ENCODE measurements around the gene ZNF615. TPM values are rescaled to one million over a fixed set of nuclear protein-coding genes. Genes with fewer than 3 reads are reported as not detected.
"Not testable (repeated sequence)": the region's sequence is repeated elsewhere in the genome, so short reads cannot be mapped to it uniquely, and the experiment has no call there.

Gene ZNF615
- 10.2 and 11.4 TPM in 2 replicates for total RNA-seq (2021)
- Bru-seq, nascent RNA: percentile 67 among the genes with signal in this experiment
- percentile 77 among the genes with signal in this experiment for BruChase-seq, experiment 1, labeled RNA remaining after a 2-hour chase
- percentile 60 among the genes with signal in this experiment for BruChase-seq, experiment 2, labeled RNA remaining after a 6-hour chase
- long read RNA-seq, full-length matches to known transcripts: 1 of 2 reads
- long read RNA-seq, partial matches to known transcripts: 1 of 2 reads
- long read RNA-seq, other reads (novel, unspliced or antisense): 0 of 2 reads

DNA sequence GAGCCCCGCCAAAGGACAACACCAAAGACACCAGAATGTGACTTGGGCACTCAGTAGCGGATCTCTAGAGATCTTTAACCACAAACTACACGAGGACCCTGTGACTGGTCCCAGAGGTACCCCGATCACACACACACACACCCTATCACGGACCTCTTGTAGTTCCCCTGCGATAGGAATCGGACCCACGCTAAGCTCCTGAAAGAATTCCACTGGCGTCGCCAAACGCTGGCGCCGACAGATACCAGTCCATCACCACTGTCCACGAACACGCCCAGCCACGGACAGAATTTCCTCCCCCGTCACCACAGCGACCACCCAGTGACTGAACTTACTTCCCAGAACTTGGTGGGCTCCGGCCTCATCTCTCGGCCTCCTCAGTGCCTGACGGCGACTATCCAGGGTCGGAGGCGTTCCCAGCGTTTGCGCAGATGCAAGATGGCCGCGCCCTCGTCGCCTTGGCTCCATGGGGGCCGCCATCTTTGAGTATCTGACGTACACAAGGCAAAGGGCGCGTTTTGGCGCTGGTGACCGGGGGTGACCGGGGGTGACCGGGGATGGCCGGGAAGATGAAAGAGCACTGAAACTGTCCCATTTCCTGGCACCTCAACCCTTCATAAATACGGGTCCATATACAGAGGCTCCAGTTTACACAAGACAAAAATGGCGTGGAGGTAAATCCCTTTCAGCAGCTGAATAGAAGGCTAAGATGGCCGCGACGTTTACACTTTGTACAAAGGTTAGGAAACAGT lies at the start of gene ZNF615:
Gene ZNF615 (minus strand): TSS at position 406 of the 752 bp plus-strand sequence. CDS start 4,500 bp downstream, outside the sequence.
- Histone ChIP-seq H3K4me3 (ENCODE audit: low read depth, low read length, poor library complexity, severe bottlenecking) (peak within 1 kb of the TSS; percentile 69), H3K36me3 (ENCODE audit: insufficient read depth, low read length, poor library complexity, severe bottlenecking) (peaks cover 16% of the 10 kb centered on the region), H3K27ac (ENCODE audit: low read depth, low read length, poor library complexity, severe bottlenecking) (peak within 1 kb of the TSS; percentile 72), H3K9me3 (ENCODE audit: low read depth, low read length, poor library complexity, severe bottlenecking) (peaks cover 29% of the 10 kb centered on the region), H3K27me3 (replicated peaks; ENCODE audit: insufficient read depth, low read depth, low read length, poor library complexity) (no peaks in the 10 kb centered on the region), H3K4me1 (ENCODE audit: insufficient read depth, low read length, poor library complexity, severe bottlenecking) (no peaks in the 10 kb centered on the region)
- BruUV-seq (replicated peaks): no TSS peak
- peak; percentile 91 for DNase-seq (ENCODE audit: low spot score)
- POLR2A ChIA-PET (ENCODE audit: low non-redundant PET): no interaction called here
- CTCF ChIA-PET: interaction anchor here (0.5 kb wide), 1 partner anchor 649 kb away, joined by 3 read pairs; no protein-coding TSS in a partner anchor
- no peak for TF ChIP-seq CTCF (conservative IDR thresholded peaks at IDR 0.05; ENCODE audit: low read depth, low read length)
- no peak for TF ChIP-seq EZH2 (IDR thresholded peaks at IDR 0.05; ENCODE audit: borderline replicate concordance, low read depth, low read length, poor library complexity, severe bottlenecking)
- intact Hi-C loops (cut with micrococcal nuclease; ENCODE audit: unreplicated experiment): no loop called here

DNA sequence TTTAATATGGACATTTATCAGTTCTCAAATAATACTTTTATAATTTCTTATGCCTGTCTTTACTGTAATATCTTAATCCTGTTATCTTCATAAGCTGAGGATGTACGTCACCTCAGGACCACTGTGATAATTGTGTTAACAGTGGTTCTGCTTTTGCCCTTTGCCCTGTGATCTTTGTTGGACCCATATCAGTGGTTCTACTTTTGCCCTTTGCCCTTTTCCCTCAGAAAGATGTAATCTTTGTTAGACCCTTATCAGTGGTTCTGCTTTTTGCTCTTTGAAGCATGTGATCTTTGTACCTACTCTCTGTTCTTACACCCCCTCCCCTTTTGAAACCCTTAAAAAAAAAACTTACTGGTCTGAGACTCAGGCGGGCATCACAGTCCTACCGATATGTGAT lies 48.5 kb upstream of the ZNF615 start:
- H3K4me1 ChIP-seq (ENCODE audit: insufficient read depth, low read length, poor library complexity, severe bottlenecking); H3K27me3 ChIP-seq (replicated peaks; ENCODE audit: insufficient read depth, low read depth, low read length, poor library complexity); H3K4me3 ChIP-seq (ENCODE audit: low read depth, low read length, poor library complexity, severe bottlenecking); H3K36me3 ChIP-seq (ENCODE audit: insufficient read depth, low read length, poor library complexity, severe bottlenecking); CTCF ChIA-PET; H3K27ac ChIP-seq (ENCODE audit: low read depth, low read length, poor library complexity, severe bottlenecking); BruUV-seq (replicated peaks); intact Hi-C loops (cut with micrococcal nuclease; ENCODE audit: unreplicated experiment); POLR2A ChIA-PET (ENCODE audit: low non-redundant PET); DNase-seq (ENCODE audit: low spot score): not testable (repeated sequence)
- peaks cover 28% of the 10 kb centered on the region for H3K9me3 ChIP-seq (ENCODE audit: low read depth, low read length, poor library complexity, severe bottlenecking)

GRCh38 chr19:52051736-52052135 lies 43.7 kb upstream of the ZNF615 start:
- intact Hi-C loops (cut with micrococcal nuclease; ENCODE audit: unreplicated experiment); H3K27ac ChIP-seq (ENCODE audit: low read depth, low read length, poor library complexity, severe bottlenecking); H3K27me3 ChIP-seq (replicated peaks; ENCODE audit: insufficient read depth, low read depth, low read length, poor library complexity); H3K4me3 ChIP-seq (ENCODE audit: low read depth, low read length, poor library complexity, severe bottlenecking); DNase-seq (ENCODE audit: low spot score); POLR2A ChIA-PET (ENCODE audit: low non-redundant PET); CTCF ChIA-PET; H3K36me3 ChIP-seq (ENCODE audit: insufficient read depth, low read length, poor library complexity, severe bottlenecking); BruUV-seq (replicated peaks); H3K4me1 ChIP-seq (ENCODE audit: insufficient read depth, low read length, poor library complexity, severe bottlenecking): not testable (repeated sequence)
- H3K9me3 ChIP-seq (ENCODE audit: low read depth, low read length, poor library complexity, severe bottlenecking): peaks cover 26% of the 10 kb centered on the region
